Activated CD4-positive, alpha-beta memory T cell treated with anti-CD3 and anti-CD28 coated beads for 36 hours (primary cell): ENCODE data around the gene L1CAM. TPM values are rescaled to one million over a fixed set of nuclear protein-coding genes. Genes with fewer than 3 reads are reported as not detected.
A peak's percentile ranks its signal among the peaks of the same experiment; 100 is the strongest.

Source experiments
- CTCF ChIA-PET: fragments of 350-600 bp; sonication (Branson Sonifier 250); formaldehyde crosslinking; loops from one replicate; lab custom pipeline; 2021; ENCODE audit warnings: antibody characterized with exemption, inconsistent platforms; lab: Charles Lee
- POLR2A ChIA-PET: fragments of 350-600 bp; sonication (Branson Sonifier 250); formaldehyde crosslinking; loops from one replicate; lab custom pipeline; 2021; ENCODE audit warnings: antibody characterized with exemption; lab: Charles Lee
- DNase-seq: peaks from one replicate; pipeline ENCODE4 v3.0.0-alpha.2; 2020
- H3K27ac Mint-ChIP-seq: one replicate; pipeline ENCODE4 v1.8.0; 2021; ENCODE audit warnings: mixed read lengths
- H3K27me3 Mint-ChIP-seq: one replicate; pipeline ENCODE4 v1.8.0; 2021; ENCODE audit warnings: mixed read lengths
- H3K36me3 Mint-ChIP-seq: one replicate; pipeline ENCODE4 v1.8.0; 2021; ENCODE audit warnings: mixed read lengths
- H3K4me1 Mint-ChIP-seq: one replicate; pipeline ENCODE4 v1.8.0; 2021; ENCODE audit warnings: low read depth, mixed read lengths
- H3K4me3 Mint-ChIP-seq: one replicate; pipeline ENCODE4 v1.8.0; 2021; ENCODE audit warnings: mild to moderate bottlenecking, mixed read lengths
- H3K9me3 Mint-ChIP-seq: one replicate; pipeline ENCODE4 v1.8.0; 2021; ENCODE audit warnings: mixed read lengths
- intact Hi-C: fragments of 100-400 bp; cut with micrococcal nuclease; formaldehyde crosslinking; loops from one replicate; pipeline ENCODE4 v1.15.1; 2023
- total RNA-seq, 2 experiments: library from RNA; stranded (reverse); gene quantifications; one replicate each; pipeline ENCODE4 v1.2.3, GENCODE V29; 2021

L1CAM gene
- total RNA-seq, 2 experiments from 2014 or later, result 0.45 to 1.3 TPM

- intact Hi-C loops, result no loop called here
These were observed 37.2 kb upstream of the L1CAM start for GRCh38 chrX:153922932-153923857.

GRCh38 chrX:153921511-153922446 is 35.8 kb upstream of the L1CAM start:
- DNase-seq, result peak; percentile 36
- ChIA-PET POLR2A (interaction anchor here (0.5 to 2.1 kb wide), 4 partner anchors 10 to 59 kb away, joined by 3 to 8 read pairs (median 3); no protein-coding TSS in a partner anchor), CTCF (interaction anchor here (1.1 to 2.2 kb wide), 8 partner anchors 9 to 46 kb away, joined by 3 to 26 read pairs (median 5); partner anchors contain the start of gene NAA10)
- Mint-ChIP-seq H3K4me3 (peak overlapping the region; percentile 94), H3K9me3 (no peaks in the 10 kb centered on the region), H3K27ac (peak overlapping the region; percentile 86), H3K4me1 (peaks cover 21% of the 10 kb centered on the region), H3K36me3 (peaks cover 32% of the 10 kb centered on the region), H3K27me3 (no peaks in the 10 kb centered on the region)
- intact Hi-C loops, result no loop called here

More at GRCh38 chrX:153922932-153923857, 37.2 kb upstream of the L1CAM start:
- CTCF ChIA-PET, result interaction anchor here (1.0 to 2.2 kb wide), 10 partner anchors 11 to 45 kb away, joined by 3 to 26 read pairs (median 4); partner anchors contain the start of gene NAA10
- Mint-ChIP-seq H3K4me3 (peak overlapping the region; percentile 94), H3K36me3 (peaks cover 25% of the 10 kb centered on the region), H3K9me3 (no peaks in the 10 kb centered on the region), H3K27ac (peak overlapping the region; percentile 86), H3K4me1 (peaks cover 21% of the 10 kb centered on the region), H3K27me3 (no peaks in the 10 kb centered on the region)
- POLR2A ChIA-PET, result interaction anchor here (1.9 to 6.2 kb wide), 4 partner anchors 23 to 129 kb away, joined by 4 to 68 read pairs (median 19); partner anchors contain the start of genes HCFC1, IDH3G, RENBP and SSR4
- no peak for DNase-seq

GRCh38 chrX:153921070-153921469 is 35.1 kb upstream of the L1CAM start:
- Mint-ChIP-seq H3K36me3 (peaks cover 35% of the 10 kb centered on the region), H3K27ac (no peak overlapping the region), H3K27me3 (no peaks in the 10 kb centered on the region), H3K4me3 (no peak overlapping the region), H3K9me3 (no peaks in the 10 kb centered on the region), H3K4me1 (peaks cover 21% of the 10 kb centered on the region)
- CTCF ChIA-PET, result interaction anchor here (1.3 to 1.6 kb wide), 2 partner anchors 10 to 26 kb away, joined by 4 to 5 read pairs; no protein-coding TSS in a partner anchor
- DNase-seq, result no peak
- POLR2A ChIA-PET, result interaction anchor here (2.1 kb wide), 1 partner anchor 9 kb away, joined by 8 read pairs; no protein-coding TSS in a partner anchor
- intact Hi-C loops, result no loop called here

- Mint-ChIP-seq H3K36me3 (peaks cover 36% of the 10 kb centered on the region), H3K27me3 (no peaks in the 10 kb centered on the region), H3K27ac (no peak overlapping the region), H3K4me1 (peaks cover 21% of the 10 kb centered on the region), H3K9me3 (no peaks in the 10 kb centered on the region), H3K4me3 (no peak overlapping the region)
- no peak for DNase-seq
- intact Hi-C loops, result no loop called here
- ChIA-PET POLR2A (interaction anchor here (2.1 kb wide), 1 partner anchor 9 kb away, joined by 8 read pairs; no protein-coding TSS in a partner anchor), CTCF (interaction anchor here (1.3 to 1.6 kb wide), 2 partner anchors 10 to 27 kb away, joined by 4 to 5 read pairs; no protein-coding TSS in a partner anchor)
These were observed 34.6 kb upstream of the L1CAM start for GRCh38 chrX:153920546-153920945.

- POLR2A ChIA-PET, result no interaction called here
- Mint-ChIP-seq H3K4me1 (peaks cover 19% of the 10 kb centered on the region), H3K27ac (no peak overlapping the region), H3K27me3 (no peaks in the 10 kb centered on the region), H3K4me3 (no peak overlapping the region), H3K9me3 (no peaks in the 10 kb centered on the region), H3K36me3 (peaks cover 27% of the 10 kb centered on the region)
- no peak for DNase-seq
- CTCF ChIA-PET, result no interaction called here
- intact Hi-C loops, result no loop called here
These were observed 33.3 kb upstream of the L1CAM start for GRCh38 chrX:153919281-153919680.

GRCh38 chrX:153917869-153918268 is 31.9 kb upstream of the L1CAM start:
- H3K27ac Mint-ChIP-seq, result no peak overlapping the region
- ChIA-PET CTCF (interaction anchor here (1.2 to 1.4 kb wide), 2 partner anchors 10 to 29 kb away, joined by 3 to 4 read pairs; no protein-coding TSS in a partner anchor), POLR2A (no interaction called here)

GRCh38 chrX:153913701-153914100 is 27.7 kb upstream of the L1CAM start:
- Mint-ChIP-seq H3K27ac (no peak overlapping the region), H3K4me1 (no peaks in the 10 kb centered on the region), H3K9me3 (no peaks in the 10 kb centered on the region), H3K36me3 (peaks cover 20% of the 10 kb centered on the region), H3K4me3 (no peak overlapping the region), H3K27me3 (no peaks in the 10 kb centered on the region)
- ChIA-PET POLR2A (no interaction called here), CTCF (no interaction called here)
- no peak for DNase-seq
- intact Hi-C loops, result no loop called here

More at GRCh38 chrX:153917869-153918268, 31.9 kb upstream of the L1CAM start:
- Mint-ChIP-seq H3K36me3 (peaks cover 22% of the 10 kb centered on the region), H3K27me3 (no peaks in the 10 kb centered on the region), H3K9me3 (no peaks in the 10 kb centered on the region), H3K4me1 (peaks cover 10% of the 10 kb centered on the region), H3K4me3 (no peak overlapping the region)
- intact Hi-C loops, result no loop called here
- no peak for DNase-seq

GRCh38 chrX:153913211-153913610 is 27.2 kb upstream of the L1CAM start:
- Mint-ChIP-seq H3K4me3 (no peak overlapping the region), H3K36me3 (peaks cover 17% of the 10 kb centered on the region), H3K27me3 (no peaks in the 10 kb centered on the region), H3K27ac (no peak overlapping the region), H3K9me3 (no peaks in the 10 kb centered on the region), H3K4me1 (no peaks in the 10 kb centered on the region)
- ChIA-PET CTCF (interaction anchor here (1.3 kb wide), 1 partner anchor 9 kb away, joined by 5 read pairs; no protein-coding TSS in a partner anchor), POLR2A (no interaction called here)
- intact Hi-C loops, result no loop called here
- no peak for DNase-seq

GRCh38 chrX:153911798-153912197 is 25.8 kb upstream of the L1CAM start:
- CTCF ChIA-PET, result interaction anchor here (0.7 to 1.4 kb wide), 3 partner anchors 11 to 35 kb away, joined by 3 to 7 read pairs (median 5); no protein-coding TSS in a partner anchor

GRCh38 chrX:153910446-153910845 is 24.5 kb upstream of the L1CAM start:
- ChIA-PET POLR2A (interaction anchor here (0.7 kb wide), 1 partner anchor 116 kb away, joined by 4 read pairs; the partner anchor contains the start of genes IDH3G and SSR4), CTCF (interaction anchor here (1.0 to 1.4 kb wide), 2 partner anchors 10 to 12 kb away, joined by 4 to 7 read pairs; no protein-coding TSS in a partner anchor)
- H3K4me3 Mint-ChIP-seq, result no peak overlapping the region

More at GRCh38 chrX:153911798-153912197, 25.8 kb upstream of the L1CAM start:
- POLR2A ChIA-PET, result interaction anchor here (2.0 kb wide), 1 partner anchor 9 kb away, joined by 8 read pairs; no protein-coding TSS in a partner anchor
- Mint-ChIP-seq H3K27me3 (no peaks in the 10 kb centered on the region), H3K4me3 (no peak overlapping the region), H3K4me1 (no peaks in the 10 kb centered on the region), H3K36me3 (peaks cover 10% of the 10 kb centered on the region), H3K9me3 (no peaks in the 10 kb centered on the region), H3K27ac (no peak overlapping the region)
- intact Hi-C loops, result no loop called here
- DNase-seq, result no peak

GRCh38 chrX:153909980-153910360 is 24.0 kb upstream of the L1CAM start:
- DNase-seq, result no peak
- Mint-ChIP-seq H3K4me1 (peaks cover 6% of the 10 kb centered on the region), H3K4me3 (no peak overlapping the region), H3K27me3 (no peaks in the 10 kb centered on the region), H3K27ac (no peak overlapping the region), H3K36me3 (peaks cover 3% of the 10 kb centered on the region), H3K9me3 (no peaks in the 10 kb centered on the region)
- CTCF ChIA-PET, result no interaction called here
- intact Hi-C loops, result no loop called here
- POLR2A ChIA-PET, result no interaction called here

More at GRCh38 chrX:153910446-153910845, 24.5 kb upstream of the L1CAM start:
- no peaks in the 10 kb centered on the region for H3K9me3 Mint-ChIP-seq
- H3K27ac Mint-ChIP-seq, result no peak overlapping the region
- intact Hi-C loops, result no loop called here
- DNase-seq, result no peak
- H3K27me3 Mint-ChIP-seq, result no peaks in the 10 kb centered on the region
- H3K36me3 Mint-ChIP-seq, result peaks cover 3% of the 10 kb centered on the region
- peaks cover 6% of the 10 kb centered on the region for H3K4me1 Mint-ChIP-seq
